NCI-H1436 treated with DMSO at 0.1 percent for 48 hours (cell line): ENCODE measurements around the gene OR51M1.

Experiments used
- DNase-seq: peaks from one replicate; lab custom pipeline; 2025; lab: John Stamatoyannopoulos, UW

Gene OR51M1

DNA sequence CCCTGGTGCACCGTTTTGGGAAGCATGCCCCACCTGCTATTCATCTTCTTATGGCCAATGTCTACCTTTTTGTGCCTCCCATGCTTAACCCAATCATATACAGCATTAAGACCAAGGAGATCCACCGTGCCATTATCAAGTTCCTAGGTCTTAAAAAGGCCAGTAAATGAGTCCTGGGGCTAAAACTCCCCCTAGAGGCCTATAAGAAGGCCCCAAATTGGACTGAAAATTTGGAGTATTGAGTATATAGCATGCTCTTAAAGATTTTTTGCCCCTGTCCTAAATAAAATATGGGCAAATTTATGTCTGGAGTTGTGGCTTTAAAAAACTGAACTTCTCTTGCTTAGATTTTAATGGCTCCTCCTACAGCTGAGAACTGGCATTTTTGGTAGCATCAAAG lies 6.6 kb downstream of the OR51M1 start:
- no peak for DNase-seq

DNA sequence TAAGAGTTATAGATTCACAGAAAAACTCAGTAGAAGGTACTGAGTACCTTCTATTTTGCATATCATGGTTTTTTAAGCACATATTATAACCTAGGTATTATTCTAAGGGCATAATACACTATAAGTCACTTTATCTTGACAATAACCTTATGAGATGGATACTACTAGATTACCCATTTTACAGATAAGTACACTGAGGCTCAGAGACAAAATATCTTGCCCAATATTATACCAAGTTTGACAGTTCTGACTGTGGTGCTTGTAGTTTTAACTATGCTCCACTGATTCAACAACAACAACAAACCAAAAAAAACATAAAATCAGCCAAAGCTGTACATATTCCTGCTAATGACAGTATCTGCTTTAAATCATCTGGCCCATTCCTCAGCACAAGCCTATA lies 10.5 kb downstream of the OR51M1 start:
- DNase-seq: no peak

DNA sequence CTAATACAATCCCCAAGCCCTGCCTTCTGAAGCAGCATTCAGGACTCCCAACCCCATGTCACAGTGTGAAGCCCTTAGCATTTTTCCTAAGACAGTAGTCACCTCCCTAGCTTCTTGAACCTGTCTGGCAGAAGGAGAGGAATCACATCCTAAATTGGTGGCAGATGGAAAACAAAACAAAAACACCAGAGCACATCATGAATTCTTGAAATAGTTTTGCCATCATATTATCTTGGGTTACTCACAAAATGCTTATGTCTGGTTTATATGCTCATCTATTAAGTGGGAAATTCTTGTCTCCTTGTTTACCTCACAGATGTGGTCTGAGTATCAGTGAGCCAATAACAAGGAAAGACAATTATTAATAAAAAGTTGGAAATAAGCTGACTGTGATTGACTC lies 15.3 kb downstream of the OR51M1 start:
- no peak for DNase-seq

DNA sequence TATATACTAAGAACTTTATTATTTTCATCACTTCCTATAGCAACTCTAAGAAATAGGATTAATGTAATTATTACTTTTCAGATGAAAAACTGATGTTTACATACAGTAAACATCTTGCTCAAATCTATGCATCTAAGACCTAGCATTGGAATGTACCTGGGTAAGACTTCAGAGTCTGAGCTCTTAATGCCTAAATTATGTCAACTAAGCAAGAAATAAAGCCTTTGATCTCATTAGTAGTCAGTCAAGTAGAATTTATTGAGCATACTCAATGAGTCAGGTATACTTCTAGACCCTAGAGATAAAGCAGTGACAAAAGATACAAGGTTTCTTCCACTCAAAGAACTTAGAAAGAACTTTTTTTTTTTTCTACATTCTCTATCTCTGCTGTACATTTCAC lies 21.6 kb downstream of the OR51M1 start:
- DNase-seq: no peak

DNA sequence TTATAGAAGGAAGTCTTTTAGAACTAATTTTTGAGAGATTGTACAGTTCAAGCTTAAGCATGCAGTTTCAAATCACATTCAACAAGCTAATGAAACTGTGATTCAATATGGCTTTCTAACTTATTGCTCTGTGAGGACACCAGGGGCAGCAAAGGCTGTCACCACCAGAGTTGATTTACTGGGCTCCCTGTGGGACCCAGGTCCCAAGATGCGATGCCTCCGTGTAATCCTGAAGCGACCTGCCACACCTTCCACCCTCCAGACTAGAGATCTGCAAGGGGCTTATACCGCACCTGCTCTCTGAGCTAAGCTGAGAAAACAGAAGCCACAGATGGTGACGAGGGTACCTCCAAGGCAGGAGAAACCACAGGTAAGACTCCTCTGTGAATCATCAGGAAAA lies 37.4 kb downstream of the OR51M1 start:
- DNase-seq: no peak

DNA sequence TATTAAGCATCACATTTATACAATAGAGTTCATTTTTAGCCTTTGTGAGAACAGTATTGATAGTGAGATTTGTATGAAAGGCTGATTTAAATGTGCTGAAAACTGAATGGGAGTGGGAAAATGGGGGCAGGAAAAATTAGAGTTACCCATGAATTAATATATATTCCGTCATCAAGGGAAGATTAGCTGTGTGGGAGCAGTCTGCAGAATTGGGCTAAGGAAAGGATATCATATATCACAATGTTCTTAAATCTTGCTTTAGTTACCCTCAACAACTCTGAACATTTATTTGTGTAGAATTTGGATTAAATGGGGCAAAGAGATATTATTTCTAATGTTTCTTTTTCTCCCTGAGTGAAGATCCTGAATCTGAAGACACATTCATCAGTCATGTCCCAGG lies 38.2 kb downstream of the OR51M1 start, which contains the start of gene OR51Q1:
Gene OR51Q1 (plus strand): TSS at position 301 of the 400 bp plus-strand sequence. CDS start 90 bp downstream, at position 391.
- no peak for DNase-seq

DNA sequence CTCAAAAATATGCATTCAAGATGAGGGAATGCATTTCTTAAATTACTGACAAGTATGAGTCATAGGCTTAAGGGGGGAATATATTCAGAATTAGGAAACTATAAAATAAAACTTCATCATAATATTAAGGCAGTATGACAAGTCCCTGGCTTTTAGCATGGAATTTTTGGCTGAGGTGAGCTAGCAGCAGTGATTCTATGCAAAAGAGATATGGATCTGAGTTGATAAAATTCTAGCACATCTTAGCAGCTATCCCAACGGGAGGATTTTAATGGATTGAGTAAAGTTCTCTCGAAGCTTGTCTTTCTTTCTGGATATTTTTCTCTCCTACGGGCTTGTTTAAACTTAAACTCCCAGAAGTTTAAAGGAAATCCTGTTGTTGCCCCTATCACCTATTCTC lies 39.5 kb downstream of the OR51M1 start:
- DNase-seq: no peak

DNA sequence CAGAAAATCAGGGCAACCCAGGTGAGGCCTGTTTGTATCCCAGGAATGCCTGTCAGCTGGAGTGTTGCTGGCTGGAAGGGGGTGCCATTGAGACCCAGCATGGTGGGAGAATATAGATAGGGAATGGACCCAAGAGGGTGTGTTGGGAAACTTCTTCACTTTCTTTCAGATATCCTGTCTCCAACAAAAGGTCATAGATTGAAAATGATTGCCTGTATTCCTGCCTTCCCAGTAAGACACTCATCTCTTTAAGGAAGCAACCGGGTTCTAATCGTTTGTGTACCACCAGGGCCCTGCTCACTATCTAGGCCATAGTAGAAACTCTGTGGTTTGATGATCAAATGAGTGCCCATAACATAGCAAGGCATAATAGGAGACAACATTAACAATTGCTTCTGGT lies 57.8 kb downstream of the OR51M1 start, which contains the start of gene OR51I1:
Gene OR51I1 (minus strand): TSS at position 101 of the 400 bp plus-strand sequence. CDS start 0 bp downstream, at position 101.
- no peak for DNase-seq
